Colonic mucosa (tissue), 4 donors: Measurements from ENCODE around the gene PRPF6. TPM values are rescaled to one million over a fixed set of nuclear protein-coding genes. Genes with fewer than 3 reads are reported as not detected.
A peak's percentile ranks its signal among the peaks of the same experiment; 100 is the strongest.

Experiments
- DNase-seq: peaks from one replicate; pipeline ENCODE4 v3.0.0-alpha.2; 2020
- H3K27ac ChIP-seq: fragments of 200-600 bp; one replicate; pipeline ENCODE4 v1.8.0; 2021
- H3K27me3 ChIP-seq: fragments of 200-600 bp; one replicate; pipeline ENCODE4 v1.8.0; 2021
- H3K36me3 ChIP-seq: fragments of 200-600 bp; one replicate; pipeline ENCODE4 v1.8.0; 2021
- H3K4me1 ChIP-seq: fragments of 200-600 bp; one replicate; pipeline ENCODE4 v1.8.0; 2021; ENCODE audit warnings: mild to moderate bottlenecking
- H3K4me3 ChIP-seq: fragments of 200-600 bp; one replicate; pipeline ENCODE4 v1.8.0; 2021
- H3K9ac ChIP-seq, 2 donors: one replicate each; pipeline ENCODE4 v1.7.0; 2013; ENCODE audit warnings: control low read depth in 2 of 2, low read depth in 2 of 2, low read length in 2 of 2
- H3K9me3 ChIP-seq: fragments of 200-600 bp; one replicate; pipeline ENCODE4 v1.8.0; 2021
- intact Hi-C: fragments of 100-400 bp; cut with DNase I; formaldehyde crosslinking; loops from one replicate; pipeline ENCODE4 v1.14.1; 2022
- total RNA-seq, 2 donors: library from RNA; stranded (reverse); fragmentation: NEBNext Ultra II Directional in 1 of 2; extraction: Animal tissue kit (Norgen Biotek cat#: 25700) in 1 of 2; gene quantifications; one replicate each; pipeline ENCODE4 v1.2.1, GENCODE V29; 2021
- TF ChIP-seq, protein P1 (sequence below): fragments of 200-600 bp; IDR thresholded peaks from one replicate; pipeline ENCODE4 v1.8.0; 2022; ENCODE audit warnings: antibody characterized with exemption, mild to moderate bottlenecking
- donor health status: healthy.
- donor health status: DM: no; HTN: no; CAD: no.
- donor health status: DM: no; HTN: no; CAD: no.

The PRPF6 gene
- total RNA-seq, 2 donors from 2014 or later, result 53.0 to 68.6 TPM

DNA sequence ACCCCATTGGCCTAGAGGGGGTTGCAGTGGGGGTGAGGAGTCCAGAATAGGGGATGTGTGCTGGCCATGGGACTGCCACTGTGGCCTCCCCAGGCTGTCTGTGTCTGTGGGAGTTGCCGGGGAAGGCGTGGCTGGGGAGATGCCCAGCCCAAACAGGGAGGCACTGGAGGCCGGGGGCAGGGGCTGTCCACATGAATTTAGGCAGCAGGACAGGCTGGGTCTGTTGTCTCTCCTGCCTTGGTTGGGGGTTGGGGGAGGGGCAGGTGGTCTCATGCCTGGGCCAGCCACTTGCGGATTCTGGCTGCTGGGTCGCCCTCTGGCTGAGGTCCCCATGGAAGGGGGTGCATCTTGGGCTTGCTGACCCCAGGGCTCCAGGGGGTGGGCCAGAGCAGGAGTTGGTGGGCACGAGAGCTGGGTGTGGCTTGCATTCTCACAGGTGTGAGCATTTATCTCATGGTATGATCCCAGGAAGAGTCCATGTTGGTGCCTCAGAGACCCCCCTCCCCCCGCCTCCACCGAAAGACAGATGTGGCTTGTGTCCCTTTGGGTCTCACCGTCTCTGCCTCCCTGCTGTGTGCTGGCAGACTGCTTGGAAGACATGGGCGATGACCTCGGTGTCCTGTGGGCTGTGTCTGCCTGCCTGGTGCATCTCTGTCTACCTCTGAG is 64.5 kb downstream of the PRPF6 start:
- Histone ChIP-seq H3K4me3 (no peak overlapping the region), H3K9ac (no peak overlapping the region), H3K4me1 (no peaks in the 10 kb centered on the region), H3K36me3 (no peaks in the 10 kb centered on the region), H3K27me3 (peaks cover 63% of the 10 kb centered on the region), H3K9me3 (no peaks in the 10 kb centered on the region), H3K27ac (no peak overlapping the region)
- DNase-seq, result no peak
- intact Hi-C loops, result no loop called here
- TF ChIP-seq, protein P1, sequence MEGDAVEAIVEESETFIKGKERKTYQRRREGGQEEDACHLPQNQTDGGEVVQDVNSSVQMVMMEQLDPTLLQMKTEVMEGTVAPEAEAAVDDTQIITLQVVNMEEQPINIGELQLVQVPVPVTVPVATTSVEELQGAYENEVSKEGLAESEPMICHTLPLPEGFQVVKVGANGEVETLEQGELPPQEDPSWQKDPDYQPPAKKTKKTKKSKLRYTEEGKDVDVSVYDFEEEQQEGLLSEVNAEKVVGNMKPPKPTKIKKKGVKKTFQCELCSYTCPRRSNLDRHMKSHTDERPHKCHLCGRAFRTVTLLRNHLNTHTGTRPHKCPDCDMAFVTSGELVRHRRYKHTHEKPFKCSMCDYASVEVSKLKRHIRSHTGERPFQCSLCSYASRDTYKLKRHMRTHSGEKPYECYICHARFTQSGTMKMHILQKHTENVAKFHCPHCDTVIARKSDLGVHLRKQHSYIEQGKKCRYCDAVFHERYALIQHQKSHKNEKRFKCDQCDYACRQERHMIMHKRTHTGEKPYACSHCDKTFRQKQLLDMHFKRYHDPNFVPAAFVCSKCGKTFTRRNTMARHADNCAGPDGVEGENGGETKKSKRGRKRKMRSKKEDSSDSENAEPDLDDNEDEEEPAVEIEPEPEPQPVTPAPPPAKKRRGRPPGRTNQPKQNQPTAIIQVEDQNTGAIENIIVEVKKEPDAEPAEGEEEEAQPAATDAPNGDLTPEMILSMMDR, result no peak

DNA sequence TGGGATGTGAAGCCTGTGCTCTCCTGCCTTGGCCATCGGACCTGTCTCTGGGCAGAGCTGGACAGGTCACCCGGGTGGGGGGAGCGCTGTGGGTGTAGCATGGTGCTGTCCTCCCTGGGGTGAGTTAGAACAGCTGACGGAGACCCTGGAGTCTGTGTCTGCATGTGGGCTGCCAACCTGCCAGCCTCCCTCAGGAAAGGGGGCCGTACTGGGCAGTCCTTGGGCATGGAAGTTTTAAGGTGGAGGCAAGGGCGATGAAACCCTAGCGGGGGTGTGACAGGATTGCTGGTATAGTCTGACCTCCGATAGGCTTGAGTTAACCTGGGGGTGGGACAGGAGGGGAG is 66.1 kb downstream of the PRPF6 start:
- Histone ChIP-seq H3K27ac (no peak overlapping the region), H3K9me3 (no peaks in the 10 kb centered on the region), H3K4me1 (no peaks in the 10 kb centered on the region), H3K9ac (no peak overlapping the region), H3K36me3 (no peaks in the 10 kb centered on the region), H3K27me3 (peaks cover 63% of the 10 kb centered on the region), H3K4me3 (no peak overlapping the region)
- TF ChIP-seq, protein P1, result no peak
- intact Hi-C loops, result no loop called here
- DNase-seq, result no peak

DNA sequence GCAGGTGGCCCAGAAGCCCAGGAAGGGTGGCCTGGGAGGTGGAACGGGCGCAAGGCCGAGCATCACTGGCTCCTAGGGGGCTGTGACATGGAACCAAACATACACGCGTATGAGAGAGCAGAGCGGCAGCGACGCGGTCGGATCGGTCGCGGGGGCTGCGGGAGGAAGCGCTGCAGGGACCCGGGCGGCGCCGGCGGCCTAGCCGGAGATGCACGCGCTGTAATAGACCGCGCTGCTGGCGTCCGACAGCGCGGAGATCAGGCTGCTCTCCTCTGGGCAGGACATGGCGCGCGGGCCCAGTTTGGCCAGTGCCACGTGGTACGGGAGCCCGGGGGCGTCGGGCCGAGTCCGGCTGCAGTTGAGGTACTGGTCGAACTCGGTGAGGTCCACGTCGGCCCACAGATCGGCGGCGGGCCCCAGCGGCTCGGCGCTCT is 67.1 kb downstream of the PRPF6 start:
- H3K36me3 ChIP-seq, result no peaks in the 10 kb centered on the region
- intact Hi-C loops, result no loop called here
- no peak for DNase-seq
- TF ChIP-seq, protein P1, result no peak
- no peaks in the 10 kb centered on the region for H3K4me1 ChIP-seq
- H3K9me3 ChIP-seq, result no peaks in the 10 kb centered on the region
- H3K27ac ChIP-seq, result no peak overlapping the region
- peaks cover 67% of the 10 kb centered on the region for H3K27me3 ChIP-seq
- no peak overlapping the region for H3K9ac ChIP-seq
- peak overlapping the region; percentile 5 for H3K4me3 ChIP-seq

DNA sequence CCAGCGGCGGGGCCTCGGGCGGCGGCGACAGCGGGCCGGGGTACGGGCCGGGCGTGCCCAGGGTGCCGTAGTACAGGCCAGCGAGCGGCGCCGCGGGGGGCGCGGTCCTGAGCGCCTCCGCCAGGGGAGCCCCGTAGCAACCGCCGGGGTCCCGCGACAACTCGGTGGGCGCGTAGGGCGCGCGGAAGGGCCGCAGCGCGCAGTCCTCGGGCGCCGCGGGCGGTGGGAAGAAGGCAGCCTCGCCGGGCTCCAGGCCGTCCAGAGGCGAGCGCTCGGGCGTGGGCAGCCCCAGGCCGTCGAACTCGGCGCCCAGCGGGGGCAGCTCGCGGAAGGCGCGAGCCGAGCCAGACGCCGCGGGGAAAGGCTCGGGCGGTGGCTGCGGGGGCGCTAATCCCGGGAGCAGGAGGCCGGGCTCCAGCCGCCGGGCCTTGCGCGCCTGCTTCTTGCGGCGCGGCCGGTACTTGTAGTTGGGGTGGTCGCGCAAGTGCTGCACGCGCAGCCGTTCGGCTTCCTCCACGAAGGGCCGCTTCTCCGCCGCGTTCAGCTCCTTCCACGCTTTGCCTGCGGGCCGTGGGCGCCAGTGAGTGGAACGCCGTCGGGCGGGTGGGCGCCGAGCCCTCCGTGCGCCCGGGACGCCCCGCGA is 67.6 kb downstream of the PRPF6 start:
- no peaks in the 10 kb centered on the region for H3K4me1 ChIP-seq
- H3K36me3 ChIP-seq, result no peaks in the 10 kb centered on the region
- no peak overlapping the region for H3K27ac ChIP-seq
- H3K9me3 ChIP-seq, result no peaks in the 10 kb centered on the region
- TF ChIP-seq, protein P1, result no peak
- H3K9ac ChIP-seq, result no peak overlapping the region
- peak overlapping the region; percentile 5 for H3K4me3 ChIP-seq
- peaks cover 69% of the 10 kb centered on the region for H3K27me3 ChIP-seq
- intact Hi-C loops, result no loop called here
- no peak for DNase-seq

DNA sequence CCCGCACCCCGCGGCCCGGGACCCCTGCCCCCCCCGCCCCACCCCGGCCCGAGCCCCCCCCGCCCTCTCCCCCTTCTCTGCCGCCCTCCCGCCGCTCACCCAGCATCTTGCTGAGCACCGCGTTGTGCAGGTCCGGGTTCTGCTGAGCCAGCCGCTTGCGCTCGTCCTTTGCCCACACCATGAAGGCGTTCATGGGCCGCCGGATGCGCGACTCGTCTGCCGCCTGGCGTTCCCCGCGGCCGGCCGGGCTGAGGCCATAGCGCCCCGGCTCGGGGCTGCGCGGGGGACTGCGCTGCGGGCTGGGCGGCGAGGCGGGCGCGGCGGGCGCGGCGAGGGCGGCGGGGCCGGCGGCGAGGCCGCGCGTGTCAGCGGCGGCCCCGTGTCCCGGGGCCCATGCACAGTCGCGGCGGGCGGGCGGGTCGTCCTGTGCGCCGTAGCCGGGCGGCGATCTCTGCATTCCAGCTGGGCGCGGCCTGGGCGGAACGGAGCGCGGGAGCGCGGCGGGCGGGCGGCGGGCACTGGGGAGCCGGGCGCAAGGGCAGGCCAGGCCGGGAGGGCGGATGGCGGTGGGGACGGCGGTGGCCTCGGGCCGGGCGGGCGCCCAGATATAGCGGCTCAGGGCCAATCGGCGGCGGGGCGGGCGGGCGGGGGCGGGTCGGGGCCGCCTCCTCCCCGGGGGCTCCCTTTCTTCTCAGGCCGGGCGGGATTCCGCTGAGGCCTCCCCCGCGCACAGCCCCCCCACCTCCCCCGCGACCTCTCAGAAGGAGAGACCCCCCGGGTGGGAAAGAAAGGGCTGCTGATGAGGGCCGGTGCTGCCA is 68.3 kb downstream of the PRPF6 start, which contains the start of gene SOX18:
SOX18 (minus strand) TSS at position 580 of the 818 bp plus-strand sequence; CDS start at position 457, 123 bp downstream.
- H3K4me3 ChIP-seq, result no peak within 1 kb of the TSS
- no peak for DNase-seq
- no peaks in the 10 kb centered on the region for H3K9me3 ChIP-seq
- H3K27ac ChIP-seq, result no peak within 1 kb of the TSS
- no peaks in the 10 kb centered on the region for H3K4me1 ChIP-seq
- intact Hi-C loops, result no loop called here
- TF ChIP-seq, protein P1, result no peak
- no peak within 1 kb of the TSS for H3K9ac ChIP-seq
- no peaks in the 10 kb centered on the region for H3K36me3 ChIP-seq
- H3K27me3 ChIP-seq, result peaks cover 72% of the 10 kb centered on the region
